Naive thymus-derived CD4-positive, alpha-beta T cell (primary cell): ENCODE data around the gene CISD3. TPM values are rescaled to one million over a fixed set of nuclear protein-coding genes. Genes with fewer than 3 reads are reported as not detected.

Source experiments
- ATAC-seq: fragments of 150-1000 bp; cut with Tn5 transposase; 2 replicates; pipeline ENCODE4 v1.10.0; 2021; ENCODE audit warnings: mild to moderate bottlenecking, moderate library complexity
- CTCF ChIA-PET: fragments of 350-600 bp; sonication (Branson Sonifier 250); formaldehyde crosslinking; loops from one replicate; lab custom pipeline; 2021; ENCODE audit warnings: antibody characterized with exemption; lab: Charles Lee
- POLR2A ChIA-PET: fragments of 350-600 bp; sonication (Branson Sonifier 250); formaldehyde crosslinking; loops from one replicate; lab custom pipeline; 2021; ENCODE audit warnings: antibody characterized with exemption, inconsistent platforms; lab: Charles Lee
- DNase-seq, 9 donors: peaks; one replicate each; pipeline versions ENCODE4 v3.0.0 to v3.0.0-alpha.2; 2020 to 2022; ENCODE audit warnings: mixed read lengths in 1 of 9
- H3K27ac ChIP-seq: one replicate; pipeline ENCODE4 v1.7.0; 2013; ENCODE audit warnings: mild to moderate bottlenecking, low read depth, low read length, moderate library complexity
- H3K27me3 ChIP-seq, 2 donors: one replicate each; pipeline ENCODE4 v1.7.0; 2013; ENCODE audit warnings: low read length in 2 of 2, mild to moderate bottlenecking in 2 of 2, moderate library complexity in 2 of 2; ENCODE audit not compliant: control insufficient read depth in 2 of 2, insufficient read depth in 2 of 2
- H3K36me3 ChIP-seq, 3 experiments: 1 replicate in 2 of 3; 2 replicates in 1 of 3; pipeline ENCODE4 v1.7.0; 2013; ENCODE audit warnings: low read length in 3 of 3, mild to moderate bottlenecking in 3 of 3, moderate library complexity in 1 of 3; ENCODE audit not compliant: insufficient read depth in 3 of 3, control insufficient read depth in 2 of 3
- H3K4me1 ChIP-seq, 2 donors: one replicate each; pipeline ENCODE4 v1.7.0; 2013; ENCODE audit warnings: low read length in 2 of 2, mild to moderate bottlenecking in 2 of 2, moderate library complexity in 1 of 2; ENCODE audit not compliant: control insufficient read depth in 2 of 2, insufficient read depth in 2 of 2
- H3K4me3 ChIP-seq: 2 replicates; pipeline ENCODE4 v1.7.0; 2013; ENCODE audit warnings: mild to moderate bottlenecking, low read length
- H3K9me3 ChIP-seq, 3 experiments: 1 replicate in 2 of 3; 2 replicates in 1 of 3; pipeline ENCODE4 v1.7.0; 2013; ENCODE audit warnings: low read length in 3 of 3; ENCODE audit not compliant: control insufficient read depth in 2 of 3
- H3K27ac Mint-ChIP-seq, 9 donors: one replicate each; pipeline ENCODE4 v1.8.0; 2020 to 2022; ENCODE audit warnings: mixed read lengths in 9 of 9, mild to moderate bottlenecking in 8 of 9, moderate library complexity in 5 of 9, inconsistent platforms in 2 of 9
- H3K27me3 Mint-ChIP-seq, 5 donors: one replicate each; pipeline ENCODE4 v1.8.0; 2021 to 2022; ENCODE audit warnings: mixed read lengths in 5 of 5, mild to moderate bottlenecking in 1 of 5
- H3K36me3 Mint-ChIP-seq, 5 donors: one replicate each; pipeline ENCODE4 v1.8.0; 2020 to 2022; ENCODE audit warnings: mixed read lengths in 5 of 5, mild to moderate bottlenecking in 3 of 5, inconsistent platforms in 1 of 5
- H3K4me1 Mint-ChIP-seq, 7 donors: one replicate each; pipeline ENCODE4 v1.8.0; 2020 to 2022; ENCODE audit warnings: mixed read lengths in 7 of 7, mild to moderate bottlenecking in 3 of 7, inconsistent platforms in 1 of 7
- H3K4me3 Mint-ChIP-seq, 10 donors: one replicate each; pipeline ENCODE4 v1.8.0; 2020 to 2022; ENCODE audit warnings: mild to moderate bottlenecking in 10 of 10, mixed read lengths in 10 of 10, moderate library complexity in 6 of 10, inconsistent platforms in 2 of 10
- H3K9me3 Mint-ChIP-seq, 11 donors: one replicate each; pipeline ENCODE4 v1.8.0; 2020 to 2022; ENCODE audit warnings: mixed read lengths in 11 of 11, mild to moderate bottlenecking in 4 of 11, inconsistent platforms in 1 of 11, moderate library complexity in 1 of 11
- intact Hi-C, 2 donors: fragments of 100-400 bp; cut with micrococcal nuclease; formaldehyde crosslinking; loops; one replicate each; pipeline ENCODE4 v1.15.1; 2023
- polyA plus RNA-seq, 2 donors: library from polyadenylated mRNA; unstranded; fragments of 300-500 nt; fragmentation: Illumina TruSeq; gene quantifications; one replicate each; pipeline ENCODE4 v1.2.3, GENCODE V29; 2021
- total RNA-seq, 6 experiments: library from RNA in 5 of 6; stranded (reverse) in 5 of 6; gene quantifications; 1 replicate in 5 of 6; 2 replicates in 1 of 6; pipeline ENCODE4 v1.2.3 and lab custom pipeline; 2021 to 2026

The CISD3 gene
- total and polyA plus RNA-seq, 7 experiments from 2014 or later = 8.0 to 39.6 (median 16.6) TPM

- ChIA-PET CTCF (interaction anchor here (0.6 to 1.3 kb wide), 2 partner anchors 52 to 69 kb away, joined by 3 read pairs; no protein-coding TSS in a partner anchor), POLR2A (no interaction called here)
- Histone ChIP-seq H3K4me1 (peaks cover 31 to 44% of the 10 kb centered on the region in 2 donors), H3K9me3 (no peaks in the 10 kb centered on the region), H3K36me3 (no peaks in the 10 kb centered on the region), H3K4me3 (no peak overlapping the region), H3K27ac (no peak overlapping the region), H3K27me3 (peaks cover 9 to 16% of the 10 kb centered on the region in 2 donors)
- H3K27ac Mint-ChIP-seq = no peak overlapping the region
- H3K9me3 Mint-ChIP-seq = peaks cover 0 to 11% (median 0%) of the 10 kb centered on the region in 11 donors
- no peak for ATAC-seq
- peak overlapping the region; percentile 40 to 98 (median 66) for H3K4me3 Mint-ChIP-seq
- H3K36me3 Mint-ChIP-seq = peaks cover 0 to 5% (median 0%) of the 10 kb centered on the region in 5 donors
- H3K4me1 Mint-ChIP-seq = peaks cover 18 to 49% (median 35%) of the 10 kb centered on the region in 7 donors
- intact Hi-C loops = no loop called here
- DNase-seq = no peak
- peaks cover 32 to 50% (median 37%) of the 10 kb centered on the region in 5 donors for H3K27me3 Mint-ChIP-seq
These were observed 16.8 kb downstream of the CISD3 start for GRCh38 chr17:38746849-38747462.

- Histone ChIP-seq H3K27ac (no peak overlapping the region), H3K4me1 (peaks cover 31 to 44% of the 10 kb centered on the region in 2 donors), H3K27me3 (peaks cover 9 to 16% of the 10 kb centered on the region in 2 donors), H3K4me3 (no peak overlapping the region), H3K36me3 (peaks cover 0 to 1% (median 0%) of the 10 kb centered on the region in 3 experiments), H3K9me3 (no peaks in the 10 kb centered on the region)
- Mint-ChIP-seq H3K4me3 (peak overlapping the region; percentile 59 to 98 (median 76)), H3K9me3 (peaks cover 0 to 12% (median 0%) of the 10 kb centered on the region in 11 donors), H3K4me1 (peaks cover 22 to 49% (median 35%) of the 10 kb centered on the region in 7 donors), H3K27ac (no peak overlapping the region), H3K27me3 (peaks cover 32 to 47% (median 36%) of the 10 kb centered on the region in 5 donors), H3K36me3 (peaks cover 1 to 10% (median 2%) of the 10 kb centered on the region in 5 donors)
- intact Hi-C loops = no loop called here
- CTCF ChIA-PET = no interaction called here
- no peak for ATAC-seq
- peak in 1 of 9 donors; percentile 33 for DNase-seq
- POLR2A ChIA-PET = no interaction called here
These were observed 17.5 kb downstream of the CISD3 start for GRCh38 chr17:38747463-38748148.

GRCh38 chr17:38748149-38748891, 18.2 kb downstream of the CISD3 start, which contains the start of gene PCGF2:
Gene PCGF2, minus strand, starts transcription at chr17:38748336. Its CDS starts 7,934 bp downstream, at chr17:38740402.
- POLR2A ChIA-PET = no interaction called here
- Histone ChIP-seq H3K27ac (no peak within 1 kb of the TSS), H3K9me3 (no peaks in the 10 kb centered on the region), H3K36me3 (peaks cover 0 to 5% (median 0%) of the 10 kb centered on the region in 3 experiments), H3K27me3 (peaks cover 9 to 16% of the 10 kb centered on the region in 2 donors), H3K4me3 (peak within 1 kb of the TSS; percentile 23), H3K4me1 (peaks cover 31 to 48% of the 10 kb centered on the region in 2 donors)
- Mint-ChIP-seq H3K4me1 (peaks cover 24 to 50% (median 40%) of the 10 kb centered on the region in 7 donors), H3K27ac (no peak within 1 kb of the TSS), H3K27me3 (peaks cover 32 to 47% (median 36%) of the 10 kb centered on the region in 5 donors), H3K36me3 (peaks cover 3 to 12% (median 4%) of the 10 kb centered on the region in 5 donors), H3K4me3 (peak within 1 kb of the TSS; percentile 73 to 100 (median 98)), H3K9me3 (peaks cover 0 to 12% (median 0%) of the 10 kb centered on the region in 11 donors)
- intact Hi-C loops = no loop called here
- ATAC-seq = no peak
- CTCF ChIA-PET = interaction anchor here (0.6 kb wide), 1 partner anchor 13 kb away, joined by 6 read pairs; no protein-coding TSS in a partner anchor
- DNase-seq = no peak

- ATAC-seq = no peak
- H3K4me1 Mint-ChIP-seq = peaks cover 28 to 55% (median 46%) of the 10 kb centered on the region in 7 donors
- Histone ChIP-seq H3K9me3 (no peaks in the 10 kb centered on the region), H3K4me3 (peak overlapping the region; percentile 23), H3K4me1 (peaks cover 31 to 53% of the 10 kb centered on the region in 2 donors), H3K36me3 (peaks cover 0 to 5% (median 0%) of the 10 kb centered on the region in 3 experiments), H3K27ac (no peak overlapping the region), H3K27me3 (peaks cover 9 to 16% of the 10 kb centered on the region in 2 donors)
- H3K9me3 Mint-ChIP-seq = peaks cover 0 to 12% (median 0%) of the 10 kb centered on the region in 11 donors
- H3K27ac Mint-ChIP-seq = no peak overlapping the region
- H3K4me3 Mint-ChIP-seq = peak overlapping the region in 9 of 10 donors; percentile 14 to 100 (median 92)
- POLR2A ChIA-PET = no interaction called here
- H3K36me3 Mint-ChIP-seq = peaks cover 3 to 12% (median 6%) of the 10 kb centered on the region in 5 donors
- CTCF ChIA-PET = interaction anchor here (0.6 kb wide), 2 partner anchors 14 to 74 kb away, joined by 3 to 6 read pairs; partner anchors contain the start of gene EPOP
- peaks cover 32 to 47% (median 33%) of the 10 kb centered on the region in 5 donors for H3K27me3 Mint-ChIP-seq
- intact Hi-C loops = no loop called here
- DNase-seq = no peak
These were observed 18.7 kb downstream of the CISD3 start for GRCh38 chr17:38748892-38749222.

- Mint-ChIP-seq H3K4me1 (peaks cover 30 to 60% (median 49%) of the 10 kb centered on the region in 7 donors), H3K36me3 (peaks cover 3 to 12% (median 7%) of the 10 kb centered on the region in 5 donors), H3K27ac (peak overlapping the region in 1 of 9 donors; percentile 12), H3K4me3 (peak overlapping the region; percentile 69 to 100 (median 98)), H3K9me3 (peaks cover 0 to 12% (median 0%) of the 10 kb centered on the region in 11 donors), H3K27me3 (peaks cover 28 to 47% (median 32%) of the 10 kb centered on the region in 5 donors)
- ATAC-seq = no peak
- peaks cover 9 to 16% of the 10 kb centered on the region in 2 donors for H3K27me3 ChIP-seq
- H3K4me1 ChIP-seq = peaks cover 31 to 55% of the 10 kb centered on the region in 2 donors
- no peaks in the 10 kb centered on the region for H3K9me3 ChIP-seq
- H3K27ac ChIP-seq = no peak overlapping the region
- ChIA-PET CTCF (interaction anchor here (0.6 kb wide), 2 partner anchors 13 to 75 kb away, joined by 3 read pairs; partner anchors contain the start of gene EPOP), POLR2A (no interaction called here)
- DNase-seq = peak in 1 of 9 donors; percentile 44
- intact Hi-C loops = loop anchor here in 1 of 2 donors (2.0 to 10.0 kb wide), 2 partner anchors 403 to 485 kb away; no protein-coding TSS in a partner anchor
- peaks cover 0 to 5% (median under 1%) of the 10 kb centered on the region in 3 experiments for H3K36me3 ChIP-seq
- peak overlapping the region; percentile 13 for H3K4me3 ChIP-seq
These were observed 19.3 kb downstream of the CISD3 start for GRCh38 chr17:38749223-38750043.
